ENCODE data around the gene ADAM10. TPM values are rescaled to one million over a fixed set of nuclear protein-coding genes. Genes with fewer than 3 reads are reported as not detected.

ADAM10 gene
- total and polyA plus RNA-seq, 2 of the 8 experiments (the other 6 are each of a cell fraction or from before 2014, with no cell fraction given), result 46.5 to 163 TPM

- H3K56ac ChIP-seq (replicated peaks; ENCODE audit: insufficient read length, low read depth, low read length), result no peak overlapping the region
- no peak overlapping the region for H2BK20ac ChIP-seq (ENCODE audit: low read length)
- H3K4me3 ChIP-seq (ENCODE audit: extremely low read depth in 1 of 4, insufficient read depth in 2 of 4, low read depth in 3 of 4, low read length in 4 of 4), result no peak overlapping the region
- no peak overlapping the region for H2BK12ac ChIP-seq (ENCODE audit: low read depth, low read length)
- no peak overlapping the region for H3K23ac ChIP-seq (ENCODE audit: insufficient read length)
- no peak overlapping the region for H3K27ac ChIP-seq (ENCODE audit: low read depth, low read length)
- no peaks in the 10 kb centered on the region for H3K79me2 ChIP-seq (ENCODE audit: control insufficient read depth in 1 of 2, insufficient read depth in 2 of 2, low read length in 2 of 2)
- 0 out of 7 replicates have a peak, but pooled peaks cover 0 to 3% (median 0%) of the 10 kb centered on the region in 4 experiments for H3K4me1 ChIP-seq (replicated peaks in 1 of 4; ENCODE audit: control insufficient read depth in 3 of 4, insufficient read depth in 4 of 4, low read length in 3 of 4)
- no peak overlapping the region for H2AFZ ChIP-seq (ENCODE audit: low read length)
- no peak overlapping the region for H3K4me2 ChIP-seq (ENCODE audit: insufficient read depth in 1 of 2, low read depth in 2 of 2, low read length in 2 of 2)
- 86% methylated on average over 3 of the region's 3 CpGs; no CpG with 5 or more reads in 1 of the 2 experiments for WGBS, 2 experiments (ENCODE audit: extremely low coverage in 1 of 2, insufficient coverage in 1 of 2, insufficient read length in 1 of 2, insufficient replicate concordance in 2 of 2, low coverage in 1 of 2, low lambda C conversion rate in 2 of 2, missing lambda C conversion rate in 1 of 2)
- no peak overlapping the region for H3K14ac ChIP-seq (ENCODE audit: insufficient read length)
- no peak overlapping the region for H4K91ac ChIP-seq (replicated peaks; ENCODE audit: insufficient read length, low read length)
- CTCF ChIA-PET (ENCODE audit: partially characterized antibody), result no interaction called here
- no peak overlapping the region for H3K9ac ChIP-seq (replicated peaks in 1 of 4; ENCODE audit: extremely low read depth in 1 of 4, low read depth in 3 of 4, low read length in 3 of 4)
- DNase-seq (ENCODE audit: low read depth in 1 of 2, low spot score in 2 of 2), result no peak
- no peak overlapping the region for H4K5ac ChIP-seq (ENCODE audit: insufficient read length, low read depth, low read length)
- POLR2A ChIA-PET (ENCODE audit: partially characterized antibody), result interaction anchor here (1.9 kb wide), 1 partner anchor 26 kb away, joined by 5 read pairs; the partner anchor contains the start of gene MINDY2
- no peak overlapping the region for H2BK5ac ChIP-seq (ENCODE audit: low read depth, low read length)
- no peaks in the 10 kb centered on the region for H3K9me3 ChIP-seq (ENCODE audit: insufficient read depth in 2 of 2, low read depth in 1 of 2, low read length in 1 of 2)
- no peaks in the 10 kb centered on the region; the same call in 1 of the 2 replicates for H3K23me2 ChIP-seq (ENCODE audit: low read depth, low read length)
- no peak overlapping the region for H3K18ac ChIP-seq (ENCODE audit: extremely low read depth, low read length)
- no peaks in the 10 kb centered on the region for H3K79me1 ChIP-seq (ENCODE audit: low read depth, low read length)
- no peak overlapping the region for H2BK120ac ChIP-seq (replicated peaks; ENCODE audit: low read depth, low read length)
- FAIRE-seq, result no peak
- H3K27me3 ChIP-seq (replicated peaks in 1 of 4; ENCODE audit: control insufficient read depth in 3 of 4, extremely low read depth in 1 of 4, insufficient read depth in 3 of 4, low read length in 3 of 4), result no peaks in the 10 kb centered on the region
- no peak overlapping the region for H2BK15ac ChIP-seq (ENCODE audit: low read length)
- peaks cover 0 to 2% of the 10 kb centered on the region in 2 experiments for H4K20me1 ChIP-seq (replicated peaks in 1 of 2; ENCODE audit: control insufficient read depth in 1 of 2, insufficient read depth in 2 of 2, low read length in 2 of 2)
- H4K8ac ChIP-seq (ENCODE audit: extremely low read depth, insufficient read depth, low read length), result no peak overlapping the region
- no peaks in the 10 kb centered on the region; a peak in 2 of 8 replicates for H3K36me3 ChIP-seq (ENCODE audit: control insufficient read depth in 2 of 4, insufficient read depth in 4 of 4, low read length in 3 of 4)
- no peak overlapping the region for H3K4ac ChIP-seq (replicated peaks; ENCODE audit: insufficient read length, low read depth, low read length)
- H2AK5ac ChIP-seq (ENCODE audit: low read depth, low read length), result no peak overlapping the region
- TF ChIP-seq TCF12 (IDR thresholded peaks at IDR 0.05; ENCODE audit: low read depth, low read length) (no peak), KDM5A (IDR thresholded peaks at IDR 0.05; ENCODE audit: low read length) (no peak), SP2 (IDR thresholded peaks at IDR 0.05; ENCODE audit: low read length) (no peak), RNF2 (IDR thresholded peaks at IDR 0.05; ENCODE audit: borderline replicate concordance, low read depth, low read length, missing control alignments, poor library complexity, severe bottlenecking) (no peak), GTF2F1 (IDR thresholded peaks at IDR 0.05; ENCODE audit: borderline replicate concordance, low read depth, low read length) (no peak), ZNF274 (IDR thresholded peaks at IDR 0.05; ENCODE audit: borderline replicate concordance, extremely low read depth, low read length) (no peak), NRF1 (IDR thresholded peaks at IDR 0.05; ENCODE audit: low read depth, low read length) (no peak)
- TF ChIP-seq, protein P1, sequence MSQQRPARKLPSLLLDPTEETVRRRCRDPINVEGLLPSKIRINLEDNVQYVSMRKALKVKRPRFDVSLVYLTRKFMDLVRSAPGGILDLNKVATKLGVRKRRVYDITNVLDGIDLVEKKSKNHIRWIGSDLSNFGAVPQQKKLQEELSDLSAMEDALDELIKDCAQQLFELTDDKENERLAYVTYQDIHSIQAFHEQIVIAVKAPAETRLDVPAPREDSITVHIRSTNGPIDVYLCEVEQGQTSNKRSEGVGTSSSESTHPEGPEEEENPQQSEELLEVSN (IDR thresholded peaks at IDR 0.05), result no peak
These were observed 48.0 kb upstream of the ADAM10 start for GRCh38 chr15:58797505-58797904.

Data from H1 (cell line).